Activated CD8-positive, alpha-beta T cell treated with anti-CD3 and anti-CD28 coated beads for 36 hours (primary cell): ENCODE measurements around the gene NDUFV2. TPM values are rescaled to one million over a fixed set of nuclear protein-coding genes. Genes with fewer than 3 reads are reported as not detected.
"Not testable (repeated sequence)": the region's sequence is repeated elsewhere in the genome, so short reads cannot be mapped to it uniquely, and the experiment has no call there.

Experiments used
- ATAC-seq: fragments of 200-7000 bp; cut with Tn5 transposase; one replicate; pipeline ENCODE4 v1.10.0; 2021; ENCODE audit warnings: mild to moderate bottlenecking, moderate library complexity
- CTCF ChIA-PET: fragments of 350-600 bp; sonication (Branson Sonifier 250); formaldehyde crosslinking; loops from one replicate; lab custom pipeline; 2021; ENCODE audit warnings: antibody characterized with exemption; lab: Charles Lee
- POLR2A ChIA-PET: fragments of 350-600 bp; sonication (Branson Sonifier 250); formaldehyde crosslinking; loops from one replicate; lab custom pipeline; 2021; ENCODE audit warnings: antibody characterized with exemption; lab: Charles Lee
- DNase-seq: peaks from one replicate; pipeline ENCODE4 v3.0.0-alpha.2; 2020
- H3K27ac Mint-ChIP-seq: one replicate; pipeline ENCODE4 v1.8.0; 2021; ENCODE audit warnings: mild to moderate bottlenecking, mixed read lengths
- H3K27me3 Mint-ChIP-seq: one replicate; pipeline ENCODE4 v1.8.0; 2021; ENCODE audit warnings: mixed read lengths
- H3K36me3 Mint-ChIP-seq: one replicate; pipeline ENCODE4 v1.8.0; 2021; ENCODE audit warnings: low read depth, mixed read lengths
- H3K4me1 Mint-ChIP-seq: one replicate; pipeline ENCODE4 v1.8.0; 2021; ENCODE audit warnings: low read depth, mixed read lengths
- H3K4me3 Mint-ChIP-seq: one replicate; pipeline ENCODE4 v1.8.0; 2021; ENCODE audit warnings: mild to moderate bottlenecking, moderate library complexity, mixed read lengths
- H3K9me3 Mint-ChIP-seq: one replicate; pipeline ENCODE4 v1.8.0; 2021; ENCODE audit warnings: mixed read lengths
- intact Hi-C: fragments of 100-400 bp; cut with micrococcal nuclease; formaldehyde crosslinking; loops from one replicate; pipeline ENCODE4 v1.10.0; 2022
- total RNA-seq, 2 experiments: library from RNA; stranded (reverse); gene quantifications; one replicate each; pipeline ENCODE4 v1.2.3, GENCODE V29; 2021
- TF ChIP-seq, protein P1 (sequence below): fragments of 200-600 bp; IDR thresholded peaks from one replicate; pipeline ENCODE4 v1.8.0; 2022; ENCODE audit warnings: antibody characterized with exemption, mild to moderate bottlenecking

NDUFV2 gene
- total RNA-seq, 2 experiments from 2014 or later: 324 to 332 TPM

GRCh38 chr18:9153256-9153655, 50.8 kb downstream of the NDUFV2 start:
- DNase-seq: no peak
- H3K9me3 Mint-ChIP-seq: peaks cover 1% of the 10 kb centered on the region
- no peak overlapping the region for H3K4me3 Mint-ChIP-seq
- intact Hi-C loops: no loop called here
- peaks cover 78% of the 10 kb centered on the region for H3K4me1 Mint-ChIP-seq
- TF ChIP-seq, protein P1, sequence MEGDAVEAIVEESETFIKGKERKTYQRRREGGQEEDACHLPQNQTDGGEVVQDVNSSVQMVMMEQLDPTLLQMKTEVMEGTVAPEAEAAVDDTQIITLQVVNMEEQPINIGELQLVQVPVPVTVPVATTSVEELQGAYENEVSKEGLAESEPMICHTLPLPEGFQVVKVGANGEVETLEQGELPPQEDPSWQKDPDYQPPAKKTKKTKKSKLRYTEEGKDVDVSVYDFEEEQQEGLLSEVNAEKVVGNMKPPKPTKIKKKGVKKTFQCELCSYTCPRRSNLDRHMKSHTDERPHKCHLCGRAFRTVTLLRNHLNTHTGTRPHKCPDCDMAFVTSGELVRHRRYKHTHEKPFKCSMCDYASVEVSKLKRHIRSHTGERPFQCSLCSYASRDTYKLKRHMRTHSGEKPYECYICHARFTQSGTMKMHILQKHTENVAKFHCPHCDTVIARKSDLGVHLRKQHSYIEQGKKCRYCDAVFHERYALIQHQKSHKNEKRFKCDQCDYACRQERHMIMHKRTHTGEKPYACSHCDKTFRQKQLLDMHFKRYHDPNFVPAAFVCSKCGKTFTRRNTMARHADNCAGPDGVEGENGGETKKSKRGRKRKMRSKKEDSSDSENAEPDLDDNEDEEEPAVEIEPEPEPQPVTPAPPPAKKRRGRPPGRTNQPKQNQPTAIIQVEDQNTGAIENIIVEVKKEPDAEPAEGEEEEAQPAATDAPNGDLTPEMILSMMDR: no peak
- ChIA-PET POLR2A (interaction anchor here (1.0 kb wide), 1 partner anchor 11 kb away, joined by 3 read pairs; no protein-coding TSS in a partner anchor), CTCF (interaction anchor here (1.7 kb wide), 1 partner anchor 80 kb away, joined by 9 read pairs; no protein-coding TSS in a partner anchor)
- H3K27ac Mint-ChIP-seq: peak overlapping the region; percentile 57
- ATAC-seq: no peak
- H3K27me3 Mint-ChIP-seq: no peaks in the 10 kb centered on the region
- H3K36me3 Mint-ChIP-seq: peaks cover 29% of the 10 kb centered on the region

DNA sequence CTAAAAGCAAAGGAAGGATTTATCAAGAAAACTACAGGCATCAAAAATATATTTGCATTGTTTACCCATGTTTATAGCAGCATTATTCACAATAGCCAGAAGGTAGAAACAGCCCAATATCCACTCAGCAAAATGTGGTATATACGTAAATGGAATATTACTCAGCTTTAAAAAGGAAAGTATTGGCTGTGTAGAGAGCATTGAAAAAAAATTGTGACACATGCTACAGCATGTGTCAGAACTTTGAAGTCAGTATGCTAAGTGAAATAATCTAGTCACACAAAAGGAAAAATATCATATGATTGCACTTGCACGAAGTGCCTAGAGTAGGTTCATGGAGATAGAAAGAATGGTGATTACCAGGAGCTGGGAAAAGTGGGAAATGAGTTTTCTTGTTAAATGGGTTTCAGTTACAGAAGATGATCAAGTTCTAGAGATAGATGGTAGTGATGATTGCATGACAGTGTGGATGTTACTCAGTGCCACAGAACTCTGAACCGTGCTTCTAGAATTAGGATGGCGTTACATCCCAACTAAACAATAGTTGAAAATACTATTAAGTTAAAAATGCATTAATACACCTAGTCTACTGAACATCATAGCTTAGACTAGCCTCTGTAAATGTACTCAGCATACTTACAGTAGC, 54.2 kb downstream of the NDUFV2 start:
- Mint-ChIP-seq H3K9me3 (peaks cover 3% of the 10 kb centered on the region), H3K4me3 (no peak overlapping the region), H3K36me3 (peaks cover 41% of the 10 kb centered on the region), H3K27me3 (no peaks in the 10 kb centered on the region), H3K4me1 (peaks cover 66% of the 10 kb centered on the region), H3K27ac (peak overlapping the region; percentile 50)
- TF ChIP-seq, protein P1: no peak
- ChIA-PET CTCF (interaction anchor here (1.2 to 1.3 kb wide), 2 partner anchors 12 to 83 kb away, joined by 3 to 4 read pairs; no protein-coding TSS in a partner anchor), POLR2A (interaction anchor here (0.6 kb wide), 1 partner anchor 22 kb away, joined by 5 read pairs; no protein-coding TSS in a partner anchor)
- DNase-seq (no peak), ATAC-seq (peak; percentile 49)
- intact Hi-C loops: no loop called here

DNA sequence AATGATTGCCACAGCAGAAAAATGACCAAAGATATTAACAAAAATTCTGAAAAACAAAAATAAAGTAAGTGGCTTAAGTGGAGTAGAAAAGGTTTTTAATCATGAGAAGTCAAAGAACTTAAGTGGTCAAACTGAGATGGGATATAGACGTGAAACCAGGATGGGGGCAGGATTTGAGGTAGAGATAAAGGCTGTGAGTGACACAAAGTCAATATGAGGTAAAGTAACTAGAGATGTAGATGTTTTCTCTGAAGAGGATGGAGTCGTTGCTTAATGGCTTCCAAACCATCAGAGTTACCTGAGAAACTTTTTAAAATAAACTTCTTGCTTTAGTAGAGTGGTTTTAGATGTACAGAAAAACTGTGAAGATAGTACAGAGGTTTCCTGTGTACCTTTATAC, 55.3 kb downstream of the NDUFV2 start:
- H3K4me3 Mint-ChIP-seq: no peak overlapping the region

GRCh38 chr18:9160014-9160413, 57.5 kb downstream of the NDUFV2 start:
- CTCF ChIA-PET: interaction anchor here (0.8 to 2.1 kb wide), 5 partner anchors 10 to 88 kb away, joined by 3 to 7 read pairs (median 4); no protein-coding TSS in a partner anchor
- no peaks in the 10 kb centered on the region for H3K27me3 Mint-ChIP-seq

More for the DNA sequence above, 55.3 kb downstream of the NDUFV2 start:
- intact Hi-C loops: no loop called here
- CTCF ChIA-PET: interaction anchor here (1.2 kb wide), 1 partner anchor 84 kb away, joined by 4 read pairs; no protein-coding TSS in a partner anchor
- Mint-ChIP-seq H3K27me3 (no peaks in the 10 kb centered on the region), H3K27ac (peak overlapping the region; percentile 11), H3K36me3 (peaks cover 52% of the 10 kb centered on the region), H3K9me3 (peaks cover 13% of the 10 kb centered on the region), H3K4me1 (peaks cover 65% of the 10 kb centered on the region)
- ATAC-seq (no peak), DNase-seq (no peak)
- TF ChIP-seq, protein P1: no peak
- POLR2A ChIA-PET: no interaction called here

GRCh38 chr18:9162663-9163062, 60.2 kb downstream of the NDUFV2 start:
- CTCF ChIA-PET, H3K27ac Mint-ChIP-seq: not testable (repeated sequence)

More at GRCh38 chr18:9160014-9160413, 57.5 kb downstream of the NDUFV2 start:
- H3K27ac Mint-ChIP-seq: no peak overlapping the region
- ATAC-seq (no peak), DNase-seq (no peak)
- H3K36me3 Mint-ChIP-seq: peaks cover 61% of the 10 kb centered on the region
- H3K4me1 Mint-ChIP-seq: peaks cover 57% of the 10 kb centered on the region
- intact Hi-C loops: no loop called here
- TF ChIP-seq, protein P1: no peak
- H3K9me3 Mint-ChIP-seq: peaks cover 30% of the 10 kb centered on the region
- POLR2A ChIA-PET: interaction anchor here (0.8 kb wide), 1 partner anchor 19 kb away, joined by 4 read pairs; no protein-coding TSS in a partner anchor
- H3K4me3 Mint-ChIP-seq: no peak overlapping the region

GRCh38 chr18:9164149-9164548, 61.6 kb downstream of the NDUFV2 start:
- POLR2A ChIA-PET: interaction anchor here (0.9 kb wide), 1 partner anchor 11 kb away, joined by 3 read pairs; no protein-coding TSS in a partner anchor
- peaks cover 58% of the 10 kb centered on the region for H3K36me3 Mint-ChIP-seq

More at GRCh38 chr18:9162663-9163062, 60.2 kb downstream of the NDUFV2 start:
- H3K27me3 Mint-ChIP-seq, POLR2A ChIA-PET, intact Hi-C loops, H3K4me3 Mint-ChIP-seq, DNase-seq, ATAC-seq: not testable (repeated sequence)
- H3K9me3 Mint-ChIP-seq: peaks cover 35% of the 10 kb centered on the region
- peaks cover 41% of the 10 kb centered on the region for H3K4me1 Mint-ChIP-seq
- H3K36me3 Mint-ChIP-seq: peaks cover 56% of the 10 kb centered on the region

DNA sequence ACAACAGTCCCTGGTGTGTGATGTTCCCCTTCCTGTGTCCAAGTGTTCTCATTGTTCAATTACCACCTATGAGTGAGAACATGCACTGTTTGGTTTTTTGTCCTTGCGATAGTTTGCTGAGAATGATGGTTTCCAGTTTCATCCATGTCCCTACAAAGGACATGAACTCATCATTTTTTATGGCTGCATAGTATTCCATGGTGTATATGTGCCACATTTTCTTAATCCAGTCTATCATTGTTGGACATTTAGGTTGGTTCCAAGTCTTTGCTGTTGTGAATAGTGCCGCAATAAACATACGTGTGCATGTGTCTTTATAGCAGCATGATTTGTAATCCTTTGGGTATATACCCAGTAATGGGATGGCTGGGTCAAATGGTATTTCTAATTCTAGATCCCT, 63.4 kb downstream of the NDUFV2 start:
- Mint-ChIP-seq H3K4me1 (peaks cover 48% of the 10 kb centered on the region), H3K9me3 (peaks cover 42% of the 10 kb centered on the region), H3K36me3 (peaks cover 64% of the 10 kb centered on the region)
- POLR2A ChIA-PET, DNase-seq, intact Hi-C loops, H3K27ac Mint-ChIP-seq, H3K4me3 Mint-ChIP-seq, CTCF ChIA-PET, ATAC-seq, H3K27me3 Mint-ChIP-seq: not testable (repeated sequence)

More at GRCh38 chr18:9164149-9164548, 61.6 kb downstream of the NDUFV2 start:
- H3K27ac Mint-ChIP-seq, H3K27me3 Mint-ChIP-seq, intact Hi-C loops, ATAC-seq, DNase-seq, H3K4me3 Mint-ChIP-seq, CTCF ChIA-PET: not testable (repeated sequence)
- Mint-ChIP-seq H3K9me3 (peaks cover 41% of the 10 kb centered on the region), H3K4me1 (peaks cover 40% of the 10 kb centered on the region)

DNA sequence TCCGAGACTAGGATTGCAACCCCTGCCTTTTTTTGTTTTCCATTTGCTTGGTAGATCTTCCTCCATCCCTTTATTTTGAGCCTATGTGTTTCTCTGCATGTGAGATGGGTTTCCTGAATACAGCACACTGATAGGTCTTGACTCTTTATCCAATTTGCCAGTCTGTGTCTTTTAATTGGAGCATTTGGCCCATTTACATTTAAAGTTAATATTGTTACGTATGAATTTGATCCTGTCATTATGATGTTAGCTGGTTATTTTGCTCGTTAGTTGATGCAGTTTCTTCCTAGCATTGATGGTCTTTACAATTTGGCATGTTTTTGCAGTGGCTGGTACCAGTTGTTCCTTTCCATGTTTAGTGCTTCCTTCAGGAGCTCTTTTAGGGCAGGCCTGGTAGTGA, 67.0 kb downstream of the NDUFV2 start:
- H3K27me3 Mint-ChIP-seq, POLR2A ChIA-PET, H3K4me3 Mint-ChIP-seq, CTCF ChIA-PET, DNase-seq, intact Hi-C loops, ATAC-seq: not testable (repeated sequence)
- Mint-ChIP-seq H3K36me3 (peaks cover 52% of the 10 kb centered on the region), H3K9me3 (peaks cover 30% of the 10 kb centered on the region), H3K4me1 (peaks cover 52% of the 10 kb centered on the region), H3K27ac (peak overlapping the region; percentile 43)
